GM12892 (cell line): ENCODE measurements around the gene SLC35A4.

Experiments used
- DNase-seq: peaks from one replicate; pipeline ENCODE4 v3.0.0; 2011; ENCODE audit not compliant: insufficient read length
- FAIRE-seq: peaks from 2 replicates; lab custom pipeline; 2011; peaks lifted over from hg19 to GRCh38; lab: Jason Lieb, UNC
- POLR2A ChIP-seq: IDR thresholded peaks from 2 replicates; pipeline ENCODE4 v1.6.1; 2011; ENCODE audit warnings: low read depth, low read length, control low read depth
- POLR2AphosphoS5 ChIP-seq: IDR thresholded peaks from 2 replicates; pipeline ENCODE4 v1.6.1; 2011; ENCODE audit warnings: low read depth, low read length, control low read depth
- TAF1 ChIP-seq: IDR thresholded peaks from 2 replicates; pipeline ENCODE4 v1.6.1; 2011; ENCODE audit warnings: low read depth, mild to moderate bottlenecking, control low read depth, low read length, borderline replicate concordance

SLC35A4 gene

GRCh38 chr5:140611020-140611521 lies 46.4 kb downstream of the SLC35A4 start:
- DNase-seq = no peak
- TF ChIP-seq TAF1 = no peak
- TF ChIP-seq POLR2AphosphoS5 = no peak
- TF ChIP-seq POLR2A = no peak
- no peak for FAIRE-seq
